ENCODE measurements around the gene ZNF646.

DNA sequence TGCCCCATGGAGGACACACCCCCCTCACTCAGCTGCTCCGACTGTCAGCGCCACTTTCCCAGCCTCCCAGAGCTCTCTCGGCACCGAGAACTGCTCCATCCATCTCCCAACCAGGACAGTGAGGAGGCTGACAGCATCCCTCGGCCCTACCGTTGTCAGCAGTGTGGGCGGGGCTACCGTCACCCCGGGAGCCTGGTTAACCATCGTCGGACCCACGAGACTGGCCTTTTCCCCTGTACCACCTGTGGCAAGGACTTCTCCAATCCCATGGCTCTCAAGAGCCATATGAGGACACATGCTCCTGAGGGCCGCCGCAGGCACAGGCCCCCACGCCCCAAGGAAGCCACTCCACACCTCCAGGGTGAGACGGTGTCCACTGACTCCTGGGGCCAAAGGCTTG, 2.1 kb downstream of the ZNF646 start:
- TF ChIP-seq POLR2AphosphoS5 (IDR thresholded peaks at IDR 0.05) (no peak), POLR2A (IDR thresholded peaks at IDR 0.05) (no peak), EP300 (IDR thresholded peaks at IDR 0.05) (no peak)

Measured in gastroesophageal sphincter (tissue), 2 donors.